ENCODE data around the gene ALPI. TPM values are rescaled to one million over a fixed set of nuclear protein-coding genes. Genes with fewer than 3 reads are reported as not detected.

Gene ALPI
- total RNA-seq, 1 experiment from 2014 or later, result not detected

- DNase-seq (ENCODE audit: unreplicated experiment), result no peak
- no TSS peak for BruUV-seq (replicated peaks)
- Mint-ChIP-seq H3K27me3 (ENCODE audit: insufficient read depth, unreplicated experiment) (peaks cover 62% of the 10 kb centered on the region), H3K9me3 (ENCODE audit: unreplicated experiment) (peaks cover 15% of the 10 kb centered on the region), H3K36me3 (ENCODE audit: insufficient read depth, unreplicated experiment) (peaks cover 6% of the 10 kb centered on the region), H3K4me1 (ENCODE audit: insufficient read depth, unreplicated experiment) (no peaks in the 10 kb centered on the region), H3K4me3 (ENCODE audit: unreplicated experiment) (no peak overlapping the region), H3K27ac (ENCODE audit: low read depth, unreplicated experiment) (no peak overlapping the region)
- intact Hi-C loops (cut with micrococcal nuclease), result no loop called here
- CTCF ChIA-PET, result interaction anchor here (1.1 kb wide), 1 partner anchor 149 kb away, joined by 4 read pairs; no protein-coding TSS in a partner anchor
- POLR2A ChIA-PET, result no interaction called here
- no peak for TF ChIP-seq CTCF (IDR thresholded peaks at IDR 0.05; ENCODE audit: unreplicated experiment)
Measured at GRCh38 chr2:232476045-232476444, 20.1 kb downstream of the ALPI start.

- Mint-ChIP-seq H3K4me3 (ENCODE audit: unreplicated experiment) (no peak overlapping the region), H3K4me1 (ENCODE audit: insufficient read depth, unreplicated experiment) (no peaks in the 10 kb centered on the region), H3K27ac (ENCODE audit: low read depth, unreplicated experiment) (no peak overlapping the region), H3K9me3 (ENCODE audit: unreplicated experiment) (peaks cover 10% of the 10 kb centered on the region), H3K36me3 (ENCODE audit: insufficient read depth, unreplicated experiment) (peaks cover 6% of the 10 kb centered on the region), H3K27me3 (ENCODE audit: insufficient read depth, unreplicated experiment) (peaks cover 59% of the 10 kb centered on the region)
- no TSS peak for BruUV-seq (replicated peaks)
- intact Hi-C loops (cut with micrococcal nuclease), result no loop called here
- no peak for TF ChIP-seq CTCF (IDR thresholded peaks at IDR 0.05; ENCODE audit: unreplicated experiment)
- ChIA-PET CTCF (interaction anchor here (1.1 kb wide), 1 partner anchor 150 kb away, joined by 4 read pairs; no protein-coding TSS in a partner anchor), POLR2A (interaction anchor here (1.6 kb wide), 1 partner anchor 10 kb away, joined by 4 read pairs; no protein-coding TSS in a partner anchor)
- no peak for DNase-seq (ENCODE audit: unreplicated experiment)
Measured at GRCh38 chr2:232476791-232477190, 20.8 kb downstream of the ALPI start.

- H3K4me3 Mint-ChIP-seq (ENCODE audit: unreplicated experiment), result no peak overlapping the region
- TF ChIP-seq CTCF (IDR thresholded peaks at IDR 0.05; ENCODE audit: unreplicated experiment), result no peak
- no peaks in the 10 kb centered on the region for H3K9me3 Mint-ChIP-seq (ENCODE audit: unreplicated experiment)
- POLR2A ChIA-PET, result interaction anchor here (1.6 kb wide), 1 partner anchor 11 kb away, joined by 4 read pairs; no protein-coding TSS in a partner anchor
- no peak overlapping the region for H3K27ac Mint-ChIP-seq (ENCODE audit: low read depth, unreplicated experiment)
- BruUV-seq (replicated peaks), result no TSS peak
- no peak for DNase-seq (ENCODE audit: unreplicated experiment)
- CTCF ChIA-PET, result no interaction called here
- H3K27me3 Mint-ChIP-seq (ENCODE audit: insufficient read depth, unreplicated experiment), result peaks cover 48% of the 10 kb centered on the region
- intact Hi-C loops (cut with micrococcal nuclease), result no loop called here
- H3K4me1 Mint-ChIP-seq (ENCODE audit: insufficient read depth, unreplicated experiment), result no peaks in the 10 kb centered on the region
- H3K36me3 Mint-ChIP-seq (ENCODE audit: insufficient read depth, unreplicated experiment), result no peaks in the 10 kb centered on the region
Measured at GRCh38 chr2:232477751-232478510, 22.0 kb downstream of the ALPI start.

- no TSS peak for BruUV-seq (replicated peaks)
- no peak overlapping the region for H3K27ac Mint-ChIP-seq (ENCODE audit: low read depth, unreplicated experiment)
- no peaks in the 10 kb centered on the region for H3K36me3 Mint-ChIP-seq (ENCODE audit: insufficient read depth, unreplicated experiment)
- no peak for TF ChIP-seq CTCF (IDR thresholded peaks at IDR 0.05; ENCODE audit: unreplicated experiment)
- POLR2A ChIA-PET, result no interaction called here
- DNase-seq (ENCODE audit: unreplicated experiment), result no peak
- CTCF ChIA-PET, result interaction anchor here (0.5 kb wide), 1 partner anchor 235 kb away, joined by 3 read pairs; no protein-coding TSS in a partner anchor
- no peaks in the 10 kb centered on the region for H3K4me1 Mint-ChIP-seq (ENCODE audit: insufficient read depth, unreplicated experiment)
- H3K4me3 Mint-ChIP-seq (ENCODE audit: unreplicated experiment), result no peak overlapping the region
- H3K27me3 Mint-ChIP-seq (ENCODE audit: insufficient read depth, unreplicated experiment), result peaks cover 43% of the 10 kb centered on the region
- no peaks in the 10 kb centered on the region for H3K9me3 Mint-ChIP-seq (ENCODE audit: unreplicated experiment)
- intact Hi-C loops (cut with micrococcal nuclease), result no loop called here
Measured at GRCh38 chr2:232478571-232479340, 22.8 kb downstream of the ALPI start.

All from MCF 10A (cell line).